Cardiac muscle cell (in vitro differentiated cells and primary cell): ENCODE results near the gene INPP5D. TPM values are rescaled to one million over a fixed set of nuclear protein-coding genes. Genes with fewer than 3 reads are reported as not detected.

ENCODE experiments used
- DNase-seq, 2 donors: peaks; one replicate each; pipeline versions ENCODE4 v3.0.0 to v3.0.0-alpha.2; 2010 to 2017; ENCODE audit warnings: low read depth in 1 of 2, low spot score in 1 of 2
- H3K27ac ChIP-seq: fragments of 200-600 bp; sonication (generic); 2 replicates; pipeline ENCODE4 v1.5.1; 2016
- H3K27me3 ChIP-seq: fragments of 200-600 bp; sonication (generic); 2 replicates; pipeline ENCODE4 v1.6.0; 2016; ENCODE audit warnings: control low read depth
- H3K36me3 ChIP-seq: fragments of 200-600 bp; sonication (generic); 2 replicates; pipeline ENCODE4 v1.5.1; 2016; ENCODE audit warnings: control low read depth
- H3K4me1 ChIP-seq: fragments of 200-600 bp; sonication (generic); 2 replicates; pipeline ENCODE4 v1.8.1; 2017; ENCODE audit warnings: low read depth, mild to moderate bottlenecking, mixed run types
- H3K4me3 ChIP-seq: fragments of 200-600 bp; sonication (generic); 2 replicates; pipeline ENCODE4 v1.5.1; 2016; ENCODE audit warnings: mild to moderate bottlenecking
- H3K9me3 ChIP-seq: fragments of 200-600 bp; sonication (generic); 2 replicates; pipeline ENCODE4 v1.5.1; 2017; ENCODE audit warnings: low read depth, mild to moderate bottlenecking, control low read depth
- polyA plus RNA-seq: library from polyadenylated mRNA; unstranded; fragments of >200 nt; fragmentation: Nextera tagmentation; extraction: Ambion mirVana; gene quantifications from 2 replicates; pipeline ENCODE4 v1.2.1, GENCODE V29; 2016
- total RNA-seq: library from RNA; depleted of rRNA; stranded (reverse); fragments of >200 nt; gene quantifications from 2 replicates; pipeline ENCODE4 v1.2.3, GENCODE V29; 2016
- TF ChIP-seq, protein P1 (sequence below): IDR thresholded peaks from 2 replicates; pipeline ENCODE4 v1.5.1; 2012; ENCODE audit warnings: low read depth, mild to moderate bottlenecking, low read length

INPP5D gene
- total and polyA plus RNA-seq, 2 experiments from 2014 or later: 4.5 to 6.8 TPM

- Histone ChIP-seq H3K4me3 (no peak overlapping the region), H3K4me1 (no peaks in the 10 kb centered on the region), H3K36me3 (no peaks in the 10 kb centered on the region), H3K27ac (no peak overlapping the region), H3K27me3 (no peaks in the 10 kb centered on the region), H3K9me3 (no peaks in the 10 kb centered on the region)
- TF ChIP-seq, protein P1, sequence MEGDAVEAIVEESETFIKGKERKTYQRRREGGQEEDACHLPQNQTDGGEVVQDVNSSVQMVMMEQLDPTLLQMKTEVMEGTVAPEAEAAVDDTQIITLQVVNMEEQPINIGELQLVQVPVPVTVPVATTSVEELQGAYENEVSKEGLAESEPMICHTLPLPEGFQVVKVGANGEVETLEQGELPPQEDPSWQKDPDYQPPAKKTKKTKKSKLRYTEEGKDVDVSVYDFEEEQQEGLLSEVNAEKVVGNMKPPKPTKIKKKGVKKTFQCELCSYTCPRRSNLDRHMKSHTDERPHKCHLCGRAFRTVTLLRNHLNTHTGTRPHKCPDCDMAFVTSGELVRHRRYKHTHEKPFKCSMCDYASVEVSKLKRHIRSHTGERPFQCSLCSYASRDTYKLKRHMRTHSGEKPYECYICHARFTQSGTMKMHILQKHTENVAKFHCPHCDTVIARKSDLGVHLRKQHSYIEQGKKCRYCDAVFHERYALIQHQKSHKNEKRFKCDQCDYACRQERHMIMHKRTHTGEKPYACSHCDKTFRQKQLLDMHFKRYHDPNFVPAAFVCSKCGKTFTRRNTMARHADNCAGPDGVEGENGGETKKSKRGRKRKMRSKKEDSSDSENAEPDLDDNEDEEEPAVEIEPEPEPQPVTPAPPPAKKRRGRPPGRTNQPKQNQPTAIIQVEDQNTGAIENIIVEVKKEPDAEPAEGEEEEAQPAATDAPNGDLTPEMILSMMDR: no peak
- DNase-seq: peak; percentile 22 to 24
Measured at GRCh38 chr2:233115741-233116140, 55.6 kb downstream of the INPP5D start.

- no peak overlapping the region for H3K4me3 ChIP-seq
- no peaks in the 10 kb centered on the region for H3K36me3 ChIP-seq
- H3K27ac ChIP-seq: no peak overlapping the region
- no peaks in the 10 kb centered on the region for H3K9me3 ChIP-seq
- TF ChIP-seq, protein P1: no peak
- no peaks in the 10 kb centered on the region for H3K4me1 ChIP-seq
- no peak for DNase-seq
- H3K27me3 ChIP-seq: no peaks in the 10 kb centered on the region
Measured at GRCh38 chr2:233116946-233117345, 56.8 kb downstream of the INPP5D start.

- H3K9me3 ChIP-seq: no peaks in the 10 kb centered on the region
Measured at GRCh38 chr2:233117351-233117750, 57.2 kb downstream of the INPP5D start.

GRCh38 chr2:233117811-233118647 is 57.9 kb downstream of the INPP5D start:
- Histone ChIP-seq H3K27me3 (no peaks in the 10 kb centered on the region), H3K27ac (no peak overlapping the region), H3K4me3 (no peak overlapping the region), H3K4me1 (no peaks in the 10 kb centered on the region), H3K9me3 (no peaks in the 10 kb centered on the region), H3K36me3 (no peaks in the 10 kb centered on the region)
- no peak for DNase-seq
- TF ChIP-seq, protein P1: no peak

More at GRCh38 chr2:233117351-233117750, 57.2 kb downstream of the INPP5D start:
- H3K36me3 ChIP-seq: no peaks in the 10 kb centered on the region
- H3K4me3 ChIP-seq: no peak overlapping the region
- no peak for DNase-seq
- H3K4me1 ChIP-seq: no peaks in the 10 kb centered on the region
- TF ChIP-seq, protein P1: no peak
- H3K27me3 ChIP-seq: no peaks in the 10 kb centered on the region
- H3K27ac ChIP-seq: no peak overlapping the region

- Histone ChIP-seq H3K9me3 (no peaks in the 10 kb centered on the region), H3K4me3 (no peak overlapping the region), H3K27ac (no peak overlapping the region), H3K4me1 (no peaks in the 10 kb centered on the region), H3K36me3 (no peaks in the 10 kb centered on the region), H3K27me3 (no peaks in the 10 kb centered on the region)
- no peak for DNase-seq
- TF ChIP-seq, protein P1: no peak
Measured at GRCh38 chr2:233118648-233119000, 58.5 kb downstream of the INPP5D start.
